Measurements from ENCODE around the gene DDX6.
"Not testable (repeated sequence)": the region's sequence is repeated elsewhere in the genome, so short reads cannot be mapped to it uniquely, and the experiment has no call there.

DDX6 gene

GRCh38 chr11:118827118-118827517 lies 36.2 kb upstream of the DDX6 start:
- no peaks in the 10 kb centered on the region for H3K4me1 ChIP-seq
- H3K4me3 ChIP-seq (ENCODE audit: low read depth, low read length): no peak overlapping the region
- no peak overlapping the region for H3K9ac ChIP-seq
- H3K4me2 ChIP-seq (ENCODE audit: low read length): no peak overlapping the region
- H3K36me3 ChIP-seq (ENCODE audit: control insufficient read depth, insufficient read depth, low read length): no peaks in the 10 kb centered on the region
- H2AFZ ChIP-seq: no peak overlapping the region
- no peaks in the 10 kb centered on the region for H3K27me3 ChIP-seq (ENCODE audit: control insufficient read depth, insufficient read depth, low read length)
- TF ChIP-seq, protein P1, sequence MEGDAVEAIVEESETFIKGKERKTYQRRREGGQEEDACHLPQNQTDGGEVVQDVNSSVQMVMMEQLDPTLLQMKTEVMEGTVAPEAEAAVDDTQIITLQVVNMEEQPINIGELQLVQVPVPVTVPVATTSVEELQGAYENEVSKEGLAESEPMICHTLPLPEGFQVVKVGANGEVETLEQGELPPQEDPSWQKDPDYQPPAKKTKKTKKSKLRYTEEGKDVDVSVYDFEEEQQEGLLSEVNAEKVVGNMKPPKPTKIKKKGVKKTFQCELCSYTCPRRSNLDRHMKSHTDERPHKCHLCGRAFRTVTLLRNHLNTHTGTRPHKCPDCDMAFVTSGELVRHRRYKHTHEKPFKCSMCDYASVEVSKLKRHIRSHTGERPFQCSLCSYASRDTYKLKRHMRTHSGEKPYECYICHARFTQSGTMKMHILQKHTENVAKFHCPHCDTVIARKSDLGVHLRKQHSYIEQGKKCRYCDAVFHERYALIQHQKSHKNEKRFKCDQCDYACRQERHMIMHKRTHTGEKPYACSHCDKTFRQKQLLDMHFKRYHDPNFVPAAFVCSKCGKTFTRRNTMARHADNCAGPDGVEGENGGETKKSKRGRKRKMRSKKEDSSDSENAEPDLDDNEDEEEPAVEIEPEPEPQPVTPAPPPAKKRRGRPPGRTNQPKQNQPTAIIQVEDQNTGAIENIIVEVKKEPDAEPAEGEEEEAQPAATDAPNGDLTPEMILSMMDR (IDR thresholded peaks at IDR 0.05): no peak
- H3K27ac ChIP-seq: no peak overlapping the region
- no peaks in the 10 kb centered on the region for H3K79me2 ChIP-seq
- H3K9me3 ChIP-seq (ENCODE audit: control insufficient read depth, low read length): no peaks in the 10 kb centered on the region

- not testable (repeated sequence) for H3K27me3 ChIP-seq (ENCODE audit: control insufficient read depth, insufficient read depth, low read length); H3K4me3 ChIP-seq (ENCODE audit: low read depth, low read length); H3K27ac ChIP-seq; H3K79me2 ChIP-seq; H3K9me3 ChIP-seq (ENCODE audit: control insufficient read depth, low read length); H3K4me2 ChIP-seq (ENCODE audit: low read length); H3K4me1 ChIP-seq; H3K9ac ChIP-seq; H2AFZ ChIP-seq; H3K36me3 ChIP-seq (ENCODE audit: control insufficient read depth, insufficient read depth, low read length)
Observed at GRCh38 chr11:118822936-118823510, 32.1 kb upstream of the DDX6 start.

DNA sequence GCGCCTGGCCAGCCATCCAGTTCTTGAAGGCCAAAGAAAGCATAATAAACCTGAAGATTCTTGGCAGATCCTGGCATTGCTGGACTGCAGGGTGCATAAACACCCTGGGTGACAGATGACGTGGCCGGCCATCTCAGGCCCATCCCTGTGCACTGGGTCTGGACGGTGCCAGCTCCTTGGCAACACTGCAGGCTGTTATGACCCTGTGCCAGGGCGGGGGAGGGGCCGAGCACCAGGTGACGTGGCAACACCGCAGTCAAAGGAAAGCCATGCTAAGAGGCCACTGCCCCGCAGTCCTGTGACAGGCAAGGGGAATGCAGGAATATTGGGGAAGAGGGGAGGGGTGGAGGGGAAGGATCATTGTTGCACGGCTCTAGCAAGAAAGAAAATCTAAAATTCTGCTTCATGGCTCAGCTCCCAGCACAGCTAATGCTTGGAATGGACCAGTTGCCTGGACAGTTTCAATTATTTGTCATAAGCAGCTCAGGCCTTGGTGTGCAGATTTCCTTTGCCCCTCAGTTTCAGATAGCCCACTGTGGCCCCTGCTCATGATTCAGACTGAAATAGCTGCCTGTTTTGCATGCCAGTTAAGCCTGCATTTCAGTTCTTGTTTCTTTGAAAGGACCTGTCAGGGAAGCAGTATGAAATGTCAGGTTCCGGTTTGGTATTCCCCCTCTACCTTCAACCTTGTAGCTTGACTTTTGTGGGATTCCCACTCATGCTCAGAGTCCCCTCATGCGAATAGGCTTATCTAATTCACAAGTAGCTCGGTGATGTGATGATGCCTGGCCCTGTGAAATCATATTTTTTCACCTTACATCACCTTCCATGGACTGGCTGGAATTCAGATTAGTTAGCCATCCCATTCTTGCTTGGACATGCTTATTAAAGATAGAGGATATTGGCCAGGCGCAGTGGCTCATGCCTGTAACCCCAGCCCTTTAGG lies 29.7 kb upstream of the DDX6 start:
- no peaks in the 10 kb centered on the region for H3K27me3 ChIP-seq (ENCODE audit: control insufficient read depth, insufficient read depth, low read length)
- H3K79me2 ChIP-seq: no peaks in the 10 kb centered on the region
- H2AFZ ChIP-seq: peak overlapping the region; percentile 66
- H3K4me1 ChIP-seq: peaks cover 4% of the 10 kb centered on the region
- H3K4me3 ChIP-seq (ENCODE audit: low read depth, low read length): no peak overlapping the region
- H3K9me3 ChIP-seq (ENCODE audit: control insufficient read depth, low read length): no peaks in the 10 kb centered on the region
- no peak overlapping the region for H3K9ac ChIP-seq
- no peaks in the 10 kb centered on the region for H3K36me3 ChIP-seq (ENCODE audit: control insufficient read depth, insufficient read depth, low read length)
- TF ChIP-seq, protein P1 (IDR thresholded peaks at IDR 0.05): no peak
- H3K4me2 ChIP-seq (ENCODE audit: low read length): no peak overlapping the region
- peak overlapping the region; percentile 49 for H3K27ac ChIP-seq

- H3K9me3 ChIP-seq (ENCODE audit: control insufficient read depth, low read length); H3K27me3 ChIP-seq (ENCODE audit: control insufficient read depth, insufficient read depth, low read length); H3K9ac ChIP-seq; H3K4me2 ChIP-seq (ENCODE audit: low read length); H3K4me1 ChIP-seq; H3K4me3 ChIP-seq (ENCODE audit: low read depth, low read length); H3K36me3 ChIP-seq (ENCODE audit: control insufficient read depth, insufficient read depth, low read length); H3K79me2 ChIP-seq: not testable (repeated sequence)
- Histone ChIP-seq H2AFZ (peak overlapping the region; percentile 66), H3K27ac (peak overlapping the region; percentile 49)
Observed at GRCh38 chr11:118820025-118820379, 29.0 kb upstream of the DDX6 start.

- no peak overlapping the region for H3K4me3 ChIP-seq (ENCODE audit: low read depth, low read length)
Observed at GRCh38 chr11:118819334-118820024, 28.5 kb upstream of the DDX6 start.

More at GRCh38 chr11:118819334-118820024, 28.5 kb upstream of the DDX6 start:
- Histone ChIP-seq H2AFZ (no peak overlapping the region), H3K27me3 (ENCODE audit: control insufficient read depth, insufficient read depth, low read length) (no peaks in the 10 kb centered on the region), H3K79me2 (no peaks in the 10 kb centered on the region), H3K4me1 (peaks cover 4% of the 10 kb centered on the region), H3K27ac (no peak overlapping the region), H3K9me3 (ENCODE audit: control insufficient read depth, low read length) (no peaks in the 10 kb centered on the region), H3K36me3 (ENCODE audit: control insufficient read depth, insufficient read depth, low read length) (no peaks in the 10 kb centered on the region), H3K4me2 (ENCODE audit: low read length) (no peak overlapping the region), H3K9ac (no peak overlapping the region)
- TF ChIP-seq, protein P1 (IDR thresholded peaks at IDR 0.05): no peak
